GM19455 (cell line): Measurements from ENCODE around the gene ADCYAP1.

ENCODE experiments used
- ATAC-seq: cut with Tn5 transposase; IDR thresholded peaks from one replicate; pipeline ENCODE4 v1.9.1; 2021; ENCODE audit not compliant: unreplicated experiment

ADCYAP1 gene

GRCh38 chr18:908758-909724 lies 4.4 kb downstream of the ADCYAP1 start:
- no peak for ATAC-seq

- no peak for ATAC-seq
Observed at GRCh38 chr18:910247-910646, 5.6 kb downstream of the ADCYAP1 start.

- no peak for ATAC-seq
Observed at GRCh38 chr18:911025-911424, 6.4 kb downstream of the ADCYAP1 start.

GRCh38 chr18:911486-911885 lies 6.8 kb downstream of the ADCYAP1 start:
- ATAC-seq: no peak

- no peak for ATAC-seq
Observed at GRCh38 chr18:916562-916961, 11.9 kb downstream of the ADCYAP1 start.

GRCh38 chr18:919078-919477 lies 14.4 kb downstream of the ADCYAP1 start:
- ATAC-seq: no peak

- no peak for ATAC-seq
Observed at GRCh38 chr18:923144-923866, 18.6 kb downstream of the ADCYAP1 start.

GRCh38 chr18:924987-925386 lies 20.3 kb downstream of the ADCYAP1 start:
- no peak for ATAC-seq

- ATAC-seq: no peak
Observed at GRCh38 chr18:926946-927345, 22.3 kb downstream of the ADCYAP1 start.

GRCh38 chr18:933082-933481 lies 28.4 kb downstream of the ADCYAP1 start:
- ATAC-seq: no peak

GRCh38 chr18:934518-935133 lies 30.0 kb downstream of the ADCYAP1 start:
- no peak for ATAC-seq

GRCh38 chr18:936941-937340 lies 32.3 kb downstream of the ADCYAP1 start:
- no peak for ATAC-seq

GRCh38 chr18:939166-939565 lies 34.5 kb downstream of the ADCYAP1 start:
- ATAC-seq: no peak

- ATAC-seq: no peak
Observed at GRCh38 chr18:939958-940357, 35.3 kb downstream of the ADCYAP1 start.

GRCh38 chr18:941331-941730 lies 36.7 kb downstream of the ADCYAP1 start:
- ATAC-seq: no peak

- no peak for ATAC-seq
Observed at GRCh38 chr18:944440-944839, 39.8 kb downstream of the ADCYAP1 start.

GRCh38 chr18:949724-950631 lies 45.3 kb downstream of the ADCYAP1 start:
- no peak for ATAC-seq

- no peak for ATAC-seq
Observed at GRCh38 chr18:950882-951495, 46.3 kb downstream of the ADCYAP1 start.

- no peak for ATAC-seq
Observed at GRCh38 chr18:955384-956066, 50.9 kb downstream of the ADCYAP1 start.

GRCh38 chr18:957829-958228 lies 53.2 kb downstream of the ADCYAP1 start:
- ATAC-seq: no peak
